Measurements from ENCODE around the gene IL1B.
"Not testable (repeated sequence)": the region's sequence is repeated elsewhere in the genome, so short reads cannot be mapped to it uniquely, and the experiment has no call there.

The IL1B gene

DNA sequence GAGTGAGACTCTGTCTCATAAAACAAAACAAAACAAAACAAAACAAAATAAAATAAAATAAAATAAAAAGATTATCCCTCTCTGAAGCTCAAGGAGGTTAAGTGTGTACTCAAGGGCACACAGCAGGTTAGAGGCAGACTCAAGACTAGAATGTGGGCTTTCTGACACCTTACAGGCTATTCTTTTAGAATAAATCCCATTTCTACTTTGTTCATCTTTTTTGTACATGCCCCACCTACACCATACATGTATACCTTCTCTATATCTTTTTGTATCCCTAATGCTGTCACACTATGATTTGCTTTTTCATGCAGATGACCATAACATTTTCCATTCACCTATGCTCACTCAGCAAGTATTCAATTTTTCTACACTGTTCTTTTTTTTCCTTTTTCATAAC, 2.6 kb downstream of the IL1B start:
- TF ChIP-seq, protein P1, sequence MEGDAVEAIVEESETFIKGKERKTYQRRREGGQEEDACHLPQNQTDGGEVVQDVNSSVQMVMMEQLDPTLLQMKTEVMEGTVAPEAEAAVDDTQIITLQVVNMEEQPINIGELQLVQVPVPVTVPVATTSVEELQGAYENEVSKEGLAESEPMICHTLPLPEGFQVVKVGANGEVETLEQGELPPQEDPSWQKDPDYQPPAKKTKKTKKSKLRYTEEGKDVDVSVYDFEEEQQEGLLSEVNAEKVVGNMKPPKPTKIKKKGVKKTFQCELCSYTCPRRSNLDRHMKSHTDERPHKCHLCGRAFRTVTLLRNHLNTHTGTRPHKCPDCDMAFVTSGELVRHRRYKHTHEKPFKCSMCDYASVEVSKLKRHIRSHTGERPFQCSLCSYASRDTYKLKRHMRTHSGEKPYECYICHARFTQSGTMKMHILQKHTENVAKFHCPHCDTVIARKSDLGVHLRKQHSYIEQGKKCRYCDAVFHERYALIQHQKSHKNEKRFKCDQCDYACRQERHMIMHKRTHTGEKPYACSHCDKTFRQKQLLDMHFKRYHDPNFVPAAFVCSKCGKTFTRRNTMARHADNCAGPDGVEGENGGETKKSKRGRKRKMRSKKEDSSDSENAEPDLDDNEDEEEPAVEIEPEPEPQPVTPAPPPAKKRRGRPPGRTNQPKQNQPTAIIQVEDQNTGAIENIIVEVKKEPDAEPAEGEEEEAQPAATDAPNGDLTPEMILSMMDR (conservative IDR thresholded peaks at IDR 0.05; ENCODE audit: low read depth, low read length), result no peak
- no peak overlapping the region for H3K4me3 ChIP-seq (ENCODE audit: low read depth, low read length)
- no peak for DNase-seq (ENCODE audit: low read depth)

DNA sequence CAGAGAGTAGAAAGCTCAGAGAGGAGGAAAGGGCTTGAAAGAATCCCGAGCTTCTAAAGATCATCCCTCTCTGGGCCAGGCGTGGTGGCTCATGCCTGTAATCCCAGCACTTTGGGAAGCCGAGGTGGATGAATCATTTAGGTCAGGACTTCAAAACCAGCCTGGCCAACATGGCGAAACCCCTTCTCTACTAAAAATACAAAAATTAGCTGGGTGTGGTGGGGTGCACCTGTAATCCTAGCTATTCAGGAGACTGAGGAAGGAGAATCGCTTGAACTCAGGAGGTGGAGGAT, 3.0 kb downstream of the IL1B start:
- not testable (repeated sequence) for H3K4me3 ChIP-seq (ENCODE audit: low read depth, low read length); DNase-seq (ENCODE audit: low read depth)

DNA sequence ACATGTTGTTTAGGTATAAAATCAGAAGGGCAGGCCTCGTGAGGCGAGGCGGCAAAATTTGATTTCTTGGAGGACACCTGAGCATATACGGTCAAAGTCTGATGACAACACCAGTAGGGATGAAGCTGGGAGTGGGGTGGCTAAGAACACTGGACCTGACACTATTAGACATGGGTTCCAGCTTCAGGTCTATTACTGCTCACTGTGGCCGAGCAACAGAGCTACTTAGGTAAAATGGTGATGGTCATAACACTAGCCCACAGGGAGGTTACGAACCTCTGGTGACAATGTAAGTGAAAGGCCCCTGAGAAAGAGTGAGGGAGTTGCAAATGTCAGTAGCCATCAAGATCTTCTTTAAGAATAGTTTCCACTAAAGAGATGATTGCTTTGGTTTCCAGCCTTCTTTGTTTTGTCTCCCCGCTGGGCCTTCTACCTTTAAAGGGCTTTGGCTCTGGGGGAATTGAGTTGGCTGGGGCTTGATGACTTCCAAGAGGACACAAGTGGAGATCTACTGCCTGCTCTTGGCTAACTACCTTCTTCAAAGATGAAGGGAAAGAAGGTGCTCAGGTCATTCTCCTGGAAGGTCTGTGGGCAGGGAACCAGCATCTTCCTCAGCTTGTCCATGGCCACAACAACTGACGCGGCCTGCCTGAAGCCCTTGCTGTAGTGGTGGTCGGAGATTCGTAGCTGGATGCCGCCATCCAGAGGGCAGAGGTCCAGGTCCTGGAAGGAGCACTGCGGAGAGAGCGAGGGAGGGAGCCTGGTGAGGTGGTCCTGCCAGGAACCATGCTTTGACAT, 3.5 kb downstream of the IL1B start:
- TF ChIP-seq, protein P1 (conservative IDR thresholded peaks at IDR 0.05; ENCODE audit: low read depth, low read length), result no peak
- no peak for DNase-seq (ENCODE audit: low read depth)
- H3K4me3 ChIP-seq (ENCODE audit: low read depth, low read length), result no peak overlapping the region

DNA sequence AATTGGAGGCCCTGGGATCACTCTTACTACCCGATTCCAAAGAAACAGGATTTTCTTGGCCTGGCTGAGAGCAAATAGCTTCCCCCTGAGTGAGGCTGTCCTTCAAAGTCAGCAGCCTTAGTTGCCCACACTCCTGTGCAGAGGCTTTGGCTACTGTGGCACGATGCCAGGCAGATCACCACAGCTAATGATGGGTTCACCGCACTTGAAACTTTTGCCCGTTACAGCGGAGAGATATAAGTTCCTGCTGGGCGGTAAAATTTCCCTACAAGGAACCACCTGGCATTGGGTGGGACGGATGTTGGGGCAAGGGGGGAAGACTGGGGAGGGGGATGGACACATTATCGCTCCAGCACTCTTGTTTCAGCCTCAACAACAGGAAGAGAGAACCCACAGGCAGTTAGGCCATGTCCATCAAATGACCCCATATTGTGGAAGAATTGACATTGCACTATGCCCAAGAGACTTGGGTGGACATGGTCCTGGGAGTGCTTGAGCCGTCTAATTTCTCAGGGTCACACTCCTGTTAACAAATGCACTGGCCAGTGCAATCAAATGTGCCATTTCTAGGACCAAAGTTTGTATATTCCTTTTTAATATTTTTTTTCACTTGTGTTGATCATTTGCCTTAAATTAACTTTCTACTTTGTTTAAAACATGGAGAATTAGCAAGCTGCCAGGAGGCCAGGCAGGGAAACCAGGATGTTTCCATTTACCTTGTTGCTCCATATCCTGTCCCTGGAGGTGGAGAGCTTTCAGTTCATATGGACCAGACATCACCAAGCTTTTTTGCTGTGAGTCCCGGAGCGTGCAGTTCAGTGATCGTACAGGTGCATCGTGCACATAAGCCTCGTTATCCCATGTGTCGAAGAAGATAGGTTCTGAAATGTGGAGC, 4.4 kb downstream of the IL1B start:
- no peak overlapping the region for H3K4me3 ChIP-seq (ENCODE audit: low read depth, low read length)
- DNase-seq (ENCODE audit: low read depth), result no peak
- TF ChIP-seq, protein P1 (conservative IDR thresholded peaks at IDR 0.05; ENCODE audit: low read depth, low read length), result no peak

DNA sequence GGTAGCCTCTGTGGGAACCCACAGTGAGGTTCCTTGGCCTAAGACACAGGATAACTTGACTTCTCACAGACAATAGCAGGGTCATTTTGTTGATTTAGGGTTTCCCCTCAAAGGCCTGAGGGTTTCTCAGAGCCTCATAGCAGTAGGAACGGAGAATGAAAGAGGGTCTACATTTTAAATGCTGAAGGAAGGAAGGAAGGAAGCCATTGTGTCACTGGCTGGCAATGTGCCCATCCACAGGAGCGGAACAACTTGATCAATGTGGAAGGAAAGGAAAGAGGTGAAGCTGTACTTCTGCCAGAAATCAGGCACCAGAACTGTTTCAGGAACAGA, 5.1 kb downstream of the IL1B start:
- DNase-seq (ENCODE audit: low read depth), result no peak
- no peak overlapping the region for H3K4me3 ChIP-seq (ENCODE audit: low read depth, low read length)
- TF ChIP-seq, protein P1 (conservative IDR thresholded peaks at IDR 0.05; ENCODE audit: low read depth, low read length), result no peak

DNA sequence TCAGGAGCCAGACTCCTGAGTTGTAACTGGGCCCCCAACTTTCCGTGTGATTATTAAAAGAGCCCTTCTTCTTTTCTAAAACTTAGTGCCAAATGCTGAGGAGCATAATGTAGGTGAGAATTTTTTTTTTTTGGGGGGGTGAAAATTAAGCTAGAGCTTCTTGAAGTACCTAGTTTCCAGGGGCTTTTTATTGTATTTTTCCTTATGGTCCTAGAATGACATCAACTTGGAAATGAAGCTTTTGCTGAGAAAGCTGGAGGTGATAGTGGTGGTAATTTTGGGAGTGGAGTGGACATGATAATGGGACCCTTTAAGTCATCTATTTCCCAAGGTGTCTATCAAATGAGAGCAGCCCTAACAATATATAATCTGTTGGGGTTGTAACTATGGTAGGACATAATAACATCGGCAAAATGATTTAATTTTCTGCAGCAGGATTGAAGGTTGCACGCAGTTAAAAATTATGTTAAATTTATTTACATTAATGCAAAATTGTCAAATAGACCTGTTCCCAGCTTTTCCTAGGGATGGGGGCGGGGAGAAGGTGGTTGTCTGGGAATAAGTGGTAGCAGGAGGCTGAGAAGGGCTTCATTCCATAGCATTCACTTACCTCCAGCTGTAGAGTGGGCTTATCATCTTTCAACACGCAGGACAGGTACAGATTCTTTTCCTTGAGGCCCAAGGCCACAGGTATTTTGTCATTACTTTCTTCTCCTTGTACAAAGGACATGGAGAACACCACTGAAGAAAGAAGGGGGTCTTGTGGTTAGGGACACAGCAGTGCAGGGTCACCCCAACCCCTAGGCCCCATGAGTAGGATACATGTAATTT, 5.7 kb downstream of the IL1B start:
- no peak overlapping the region for H3K4me3 ChIP-seq (ENCODE audit: low read depth, low read length)
- TF ChIP-seq, protein P1 (conservative IDR thresholded peaks at IDR 0.05; ENCODE audit: low read depth, low read length), result no peak
- DNase-seq (ENCODE audit: low read depth), result no peak
